Fibroblast of lung (primary cell): ENCODE results near the gene NAT10. TPM values are rescaled to one million over a fixed set of nuclear protein-coding genes. Genes with fewer than 3 reads are reported as not detected.

Source experiments
- DNase-seq, 2 donors: peaks; one replicate each; pipeline versions ENCODE4 v3.0.0 to v3.0.0-alpha.2; 2010; ENCODE audit warnings: low read depth in 2 of 2
- H2AFZ ChIP-seq: 2 replicates; pipeline ENCODE4 v1.5.1; 2012; ENCODE audit warnings: low read length, control low read depth, inconsistent platforms
- H3K27ac ChIP-seq: 2 replicates; pipeline ENCODE4 v1.5.1; 2011; ENCODE audit warnings: low read length, control low read depth; ENCODE audit not compliant: insufficient read depth
- H3K27me3 ChIP-seq: 2 replicates; pipeline ENCODE4 v1.5.1; 2011; ENCODE audit warnings: mild to moderate bottlenecking, low read length; ENCODE audit not compliant: control insufficient read depth, insufficient read depth
- H3K36me3 ChIP-seq: 2 replicates; pipeline ENCODE4 v1.5.1; 2011; ENCODE audit warnings: low read length; ENCODE audit not compliant: control insufficient read depth, insufficient read depth
- H3K4me1 ChIP-seq: 2 replicates; pipeline ENCODE4 v1.5.1; 2011; ENCODE audit warnings: low read length; ENCODE audit not compliant: control insufficient read depth, insufficient read depth; ENCODE audit errors: extremely low read depth
- H3K4me2 ChIP-seq: 2 replicates; pipeline ENCODE4 v1.5.1; 2011; ENCODE audit warnings: low read length, control low read depth; ENCODE audit not compliant: insufficient read depth; ENCODE audit errors: extremely low read depth
- H3K4me3 ChIP-seq, 4 experiments: fragments of 200-600 bp in 1 of 4; sonication (generic) in 1 of 4; replicated peaks in 1 of 4; 2 replicates each; pipeline ENCODE4 v1.5.1; 2011 to 2016; ENCODE audit warnings: low read length in 4 of 4, low read depth in 3 of 4, mild to moderate bottlenecking in 3 of 4, control low read depth in 2 of 4, inconsistent platforms in 1 of 4, mixed read lengths in 1 of 4; ENCODE audit not compliant: insufficient read depth in 1 of 4; ENCODE audit errors: control extremely low read depth in 1 of 4
- H3K79me2 ChIP-seq: 2 replicates; pipeline ENCODE4 v1.5.1; 2012; ENCODE audit warnings: mild to moderate bottlenecking, low read length, inconsistent platforms; ENCODE audit not compliant: control insufficient read depth, insufficient read depth
- H3K9ac ChIP-seq: 2 replicates; pipeline ENCODE4 v1.5.1; 2011; ENCODE audit warnings: mild to moderate bottlenecking, low read length, control low read depth; ENCODE audit not compliant: insufficient read depth
- H3K9me3 ChIP-seq: 2 replicates; pipeline ENCODE4 v1.5.1; 2012; ENCODE audit warnings: low read depth, low read length; ENCODE audit not compliant: control insufficient read depth, insufficient read depth
- H4K20me1 ChIP-seq: 2 replicates; pipeline ENCODE4 v1.5.1; 2011; ENCODE audit warnings: low read length; ENCODE audit not compliant: control insufficient read depth, insufficient read depth; ENCODE audit errors: extremely low read depth
- CTCF ChIP-seq, 2 donors: IDR thresholded peaks in 1 of 2; conservative IDR thresholded peaks in 1 of 2; 1 replicate in 1 of 2; 2 replicates in 1 of 2; pipeline ENCODE4 v1.5.1; 2011 to 2012; ENCODE audit warnings: low read length in 2 of 2, control low read depth in 1 of 2, inconsistent platforms in 1 of 2, low read depth in 1 of 2, mild to moderate bottlenecking in 1 of 2
- EZH2 ChIP-seq: IDR thresholded peaks from 2 replicates; pipeline ENCODE4 v1.5.1; 2012; ENCODE audit warnings: low read length, control low read depth, mild to moderate bottlenecking; ENCODE audit errors: missing control alignments
- polyA plus RNA-seq, 2 donors: library from polyadenylated mRNA; depleted of rRNA in 1 of 2; stranded (reverse) in 1 of 2; unstranded in 1 of 2; fragments of >200 nt; gene quantifications; 2 replicates each; pipeline ENCODE4 v1.2.1, GENCODE V29; 2011 to 2012; ENCODE audit warnings: missing spikeins in 1 of 2
- total RNA-seq: library from RNA; depleted of rRNA; stranded (reverse); fragments of >200 nt; gene quantifications from 2 replicates; pipeline ENCODE4 v1.2.1, GENCODE V29; 2014

The NAT10 gene
- total and polyA plus RNA-seq, 2 donors (not counting 1 experiment from before 2014, with no cell fraction given) = 14.4 to 21.5 TPM

GRCh38 chr11:34098813-34099212, 6.6 kb upstream of the NAT10 start:
- H3K4me3 ChIP-seq = no peak overlapping the region
- peaks cover 12% of the 10 kb centered on the region for H3K36me3 ChIP-seq
- H3K9ac ChIP-seq = no peak overlapping the region
- H3K27ac ChIP-seq = no peak overlapping the region
- H3K9me3 ChIP-seq = no peaks in the 10 kb centered on the region
- H3K4me1 ChIP-seq = no peaks in the 10 kb centered on the region
- no peaks in the 10 kb centered on the region for H4K20me1 ChIP-seq
- no peak overlapping the region for H3K4me2 ChIP-seq
- no peak for DNase-seq
- H3K79me2 ChIP-seq = peaks cover 2% of the 10 kb centered on the region
- TF ChIP-seq CTCF (conservative IDR thresholded peaks at IDR 0.05 in 1 of 2, IDR thresholded peaks at IDR 0.05 in 1 of 2; ENCODE audit: low read depth in 1 of 2, low read length in 2 of 2) (no peak), EZH2 (no peak)
- no peak overlapping the region for H2AFZ ChIP-seq
- no peaks in the 10 kb centered on the region for H3K27me3 ChIP-seq

- Histone ChIP-seq H3K4me3 (peak overlapping the region; percentile 89 to 96 (median 96)), H3K36me3 (peaks cover 3% of the 10 kb centered on the region), H4K20me1 (no peaks in the 10 kb centered on the region), H3K9ac (peak overlapping the region; percentile 93), H2AFZ (no peak overlapping the region), H3K4me2 (peak overlapping the region; percentile 92), H3K27ac (peak overlapping the region; percentile 97), H3K79me2 (peaks cover 29% of the 10 kb centered on the region), H3K4me1 (no peaks in the 10 kb centered on the region), H3K27me3 (no peaks in the 10 kb centered on the region), H3K9me3 (no peaks in the 10 kb centered on the region)
- TF ChIP-seq CTCF (conservative IDR thresholded peaks at IDR 0.05 in 1 of 2, IDR thresholded peaks at IDR 0.05 in 1 of 2; ENCODE audit: low read depth in 1 of 2, low read length in 2 of 2) (no peak), EZH2 (no peak)
- DNase-seq = peak in 1 of 2 donors; percentile 15
These were observed 750 bp upstream of the NAT10 start for GRCh38 chr11:34104680-34105078.

GRCh38 chr11:34105957-34106504, 602 bp downstream of the NAT10 start:
- TF ChIP-seq CTCF (conservative IDR thresholded peaks at IDR 0.05 in 1 of 2, IDR thresholded peaks at IDR 0.05 in 1 of 2; ENCODE audit: low read depth in 1 of 2, low read length in 2 of 2) = no peak
- TF ChIP-seq EZH2 = no peak
- Histone ChIP-seq H4K20me1 (no peaks in the 10 kb centered on the region), H3K79me2 (peaks cover 29% of the 10 kb centered on the region), H3K36me3 (peaks cover 5% of the 10 kb centered on the region), H3K27me3 (no peaks in the 10 kb centered on the region), H2AFZ (peak overlapping the region; percentile 80), H3K27ac (peak overlapping the region; percentile 97), H3K4me1 (no peaks in the 10 kb centered on the region), H3K4me3 (peak overlapping the region; percentile 89 to 96 (median 96)), H3K4me2 (peak overlapping the region; percentile 67), H3K9me3 (no peaks in the 10 kb centered on the region), H3K9ac (peak overlapping the region; percentile 93)
- peak; percentile 23 to 34 for DNase-seq
